HepG2 (cell line): ENCODE results near the gene PPP1R18. TPM values are rescaled to one million over a fixed set of nuclear protein-coding genes. Genes with fewer than 3 reads are reported as not detected.

Experiments
- FLYWCH1 ChIP-seq: sonication (generic); formaldehyde crosslinking; IDR thresholded peaks from 2 replicates; pipeline ENCODE4 v1.8.1; 2023; ENCODE audit warnings: mild to moderate bottlenecking, missing genetic modification reagents
- GABPB1 ChIP-seq: IDR thresholded peaks from 2 replicates; pipeline ENCODE4 v1.6.1; 2016; ENCODE audit warnings: mild to moderate bottlenecking, missing genetic modification reagents, moderate library complexity, missing compliant biosample characterization
- HNRNPH1 ChIP-seq: fragments of 200-400 bp; formaldehyde crosslinking; optimal IDR thresholded peaks from 2 replicates; pipeline ENCODE3; 2017; ENCODE audit warnings: mild to moderate bottlenecking, low read depth, low read length
- MEIS1 ChIP-seq: sonication (generic); formaldehyde crosslinking; IDR thresholded peaks from 2 replicates; pipeline ENCODE4 v1.9.0; 2021; ENCODE audit warnings: mild to moderate bottlenecking, missing genetic modification reagents, moderate library complexity, borderline replicate concordance
- REL ChIP-seq: sonication (generic); formaldehyde crosslinking; conservative IDR thresholded peaks from 2 replicates; pipeline ENCODE4 v1.8.0; 2022; ENCODE audit warnings: mild to moderate bottlenecking, missing genetic modification reagents, moderate library complexity
- TRIM24 ChIP-seq: sonication (generic); formaldehyde crosslinking; IDR thresholded peaks from 2 replicates; pipeline ENCODE4 v1.8.0; 2022; ENCODE audit warnings: mild to moderate bottlenecking, missing genetic modification reagents
- ZFP90 ChIP-seq: sonication (generic); formaldehyde crosslinking; IDR thresholded peaks from 2 replicates; pipeline ENCODE4 v1.8.0; 2022; ENCODE audit warnings: missing genetic modification reagents, mild to moderate bottlenecking, inconsistent platforms, borderline replicate concordance
- ZNF263 ChIP-seq: sonication (generic); formaldehyde crosslinking; IDR thresholded peaks from 2 replicates; pipeline ENCODE4 v1.4.0; 2020; ENCODE audit warnings: missing genetic modification reagents
- ZNF547 ChIP-seq: sonication (generic); formaldehyde crosslinking; IDR thresholded peaks from 2 replicates; pipeline ENCODE4 v1.5.1; 2020; ENCODE audit warnings: mild to moderate bottlenecking, missing genetic modification reagents
- ZNF670 ChIP-seq: sonication (generic); formaldehyde crosslinking; IDR thresholded peaks from 2 replicates; pipeline ENCODE4 v1.8.0; 2022; ENCODE audit warnings: mild to moderate bottlenecking, missing genetic modification reagents, borderline replicate concordance
- ZNF761 ChIP-seq: sonication (generic); formaldehyde crosslinking; conservative IDR thresholded peaks from 2 replicates; pipeline ENCODE4 v1.4.0; 2020; ENCODE audit warnings: mild to moderate bottlenecking, missing genetic modification reagents
- ZSCAN30 ChIP-seq: sonication (generic); formaldehyde crosslinking; IDR thresholded peaks from 2 replicates; pipeline ENCODE4 v1.5.0; 2020; ENCODE audit warnings: mild to moderate bottlenecking, missing genetic modification reagents
- polyA plus RNA-seq, 8 experiments: library from polyadenylated mRNA; depleted of rRNA in 3 of 8; stranded (reverse) in 7 of 8; unstranded in 1 of 8; fragments of >200 nt; fragmentation: Illumina TruSeq in 4 of 8; extraction: Trizol in 4 of 8; gene quantifications; 2 replicates each; pipeline versions ENCODE4 v1.2.1 to v1.2.3, GENCODE V29; 2011 to 2016; ENCODE audit warnings: low read depth in 4 of 8, missing spikeins in 1 of 8, mixed read lengths in 1 of 8; ENCODE audit not compliant: insufficient read depth in 1 of 8
- total RNA-seq, 5 experiments: library from RNA; depleted of rRNA; stranded (reverse); fragments of >200 nt; fragmentation: Illumina TruSeq; extraction: Trizol; gene quantifications; 2 replicates each; pipeline ENCODE4 v1.2.3, GENCODE V29; 2016; ENCODE audit warnings: low read depth in 1 of 5
- TF ChIP-seq, protein P1 (sequence below): sonication (generic); formaldehyde crosslinking; IDR thresholded peaks from 2 replicates; pipeline ENCODE4 v1.5.1; 2020; ENCODE audit warnings: missing genetic modification reagents, mild to moderate bottlenecking, borderline replicate concordance
- TF ChIP-seq, protein P2 (sequence below), 2 experiments: sonication (generic) in 1 of 2; formaldehyde crosslinking in 1 of 2; IDR thresholded peaks; 2 replicates each; pipeline versions ENCODE4 v1.4.0 to v1.6.1; 2018 to 2020; ENCODE audit warnings: missing genetic modification reagents in 2 of 2, borderline replicate concordance in 1 of 2, low read depth in 1 of 2, mild to moderate bottlenecking in 1 of 2, missing biosample characterization in 1 of 2
- TF ChIP-seq, protein P3 (sequence below): sonication (generic); formaldehyde crosslinking; IDR thresholded peaks from 2 replicates; pipeline ENCODE4 v1.4.0; 2020; ENCODE audit warnings: missing genetic modification reagents, borderline replicate concordance
- TF ChIP-seq, protein P4 (sequence below): sonication (generic); formaldehyde crosslinking; conservative IDR thresholded peaks from 2 replicates; pipeline ENCODE4 v1.4.0; 2020; ENCODE audit warnings: missing genetic modification reagents
- TF ChIP-seq, protein P5 (sequence below): sonication (generic); formaldehyde crosslinking; IDR thresholded peaks from 2 replicates; pipeline ENCODE4 v1.5.1; 2020; ENCODE audit warnings: missing genetic modification reagents, mild to moderate bottlenecking, borderline replicate concordance

The PPP1R18 gene
- total and polyA plus RNA-seq, 2 of the 13 experiments (the other 11 are each of a cell fraction or from before 2014, with no cell fraction given): 4.9 to 9.2 TPM

DNA sequence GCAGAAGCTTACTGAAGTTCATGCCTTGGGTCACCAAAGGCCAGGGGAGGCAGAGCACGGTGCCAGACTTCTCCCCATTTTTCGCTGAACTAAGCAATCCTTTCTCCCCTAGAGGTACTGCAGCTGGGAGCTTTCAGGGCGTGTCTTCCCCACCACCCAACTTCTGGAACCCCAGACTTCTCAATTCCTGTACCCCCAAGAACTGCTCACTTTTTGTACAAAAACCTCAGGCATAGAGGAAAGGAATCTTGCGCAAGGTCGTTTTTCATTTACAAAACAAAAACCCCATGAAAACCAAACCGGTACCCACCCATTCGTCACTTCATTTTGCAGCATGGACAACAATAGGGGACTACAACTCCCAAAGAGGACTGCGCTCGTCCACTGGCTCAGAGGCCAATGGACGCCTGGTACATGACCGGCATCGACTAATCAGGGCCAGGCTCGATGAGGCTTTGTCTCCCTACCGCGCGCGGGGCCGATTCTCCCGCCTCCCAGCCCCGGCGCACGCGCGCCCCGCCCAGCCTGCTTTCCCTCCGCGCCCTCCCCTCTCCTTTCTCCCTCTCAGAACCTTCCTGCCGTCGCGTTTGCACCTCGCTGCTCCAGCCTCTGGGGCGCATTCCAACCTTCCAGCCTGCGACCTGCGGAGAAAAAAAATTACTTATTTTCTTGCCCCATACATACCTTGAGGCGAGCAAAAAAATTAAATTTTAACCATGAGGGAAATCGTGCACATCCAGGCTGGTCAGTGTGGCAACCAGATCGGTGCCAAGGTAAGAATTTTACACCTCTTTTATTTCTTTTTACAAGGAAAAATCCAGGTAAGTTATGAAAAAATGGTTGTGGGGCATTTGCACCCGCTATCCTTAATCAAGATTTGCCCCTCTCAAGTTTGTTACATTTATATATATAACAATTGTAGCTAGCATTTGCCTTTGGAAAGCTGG is 33.6 kb upstream of the PPP1R18 start, which contains the start of gene TUBB (continued):
- TF ChIP-seq, protein P1, sequence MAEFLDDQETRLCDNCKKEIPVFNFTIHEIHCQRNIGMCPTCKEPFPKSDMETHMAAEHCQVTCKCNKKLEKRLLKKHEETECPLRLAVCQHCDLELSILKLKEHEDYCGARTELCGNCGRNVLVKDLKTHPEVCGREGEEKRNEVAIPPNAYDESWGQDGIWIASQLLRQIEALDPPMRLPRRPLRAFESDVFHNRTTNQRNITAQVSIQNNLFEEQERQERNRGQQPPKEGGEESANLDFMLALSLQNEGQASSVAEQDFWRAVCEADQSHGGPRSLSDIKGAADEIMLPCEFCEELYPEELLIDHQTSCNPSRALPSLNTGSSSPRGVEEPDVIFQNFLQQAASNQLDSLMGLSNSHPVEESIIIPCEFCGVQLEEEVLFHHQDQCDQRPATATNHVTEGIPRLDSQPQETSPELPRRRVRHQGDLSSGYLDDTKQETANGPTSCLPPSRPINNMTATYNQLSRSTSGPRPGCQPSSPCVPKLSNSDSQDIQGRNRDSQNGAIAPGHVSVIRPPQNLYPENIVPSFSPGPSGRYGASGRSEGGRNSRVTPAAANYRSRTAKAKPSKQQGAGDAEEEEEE (CRISPR knock-in tag): no peak
- TF ChIP-seq, protein P2, sequence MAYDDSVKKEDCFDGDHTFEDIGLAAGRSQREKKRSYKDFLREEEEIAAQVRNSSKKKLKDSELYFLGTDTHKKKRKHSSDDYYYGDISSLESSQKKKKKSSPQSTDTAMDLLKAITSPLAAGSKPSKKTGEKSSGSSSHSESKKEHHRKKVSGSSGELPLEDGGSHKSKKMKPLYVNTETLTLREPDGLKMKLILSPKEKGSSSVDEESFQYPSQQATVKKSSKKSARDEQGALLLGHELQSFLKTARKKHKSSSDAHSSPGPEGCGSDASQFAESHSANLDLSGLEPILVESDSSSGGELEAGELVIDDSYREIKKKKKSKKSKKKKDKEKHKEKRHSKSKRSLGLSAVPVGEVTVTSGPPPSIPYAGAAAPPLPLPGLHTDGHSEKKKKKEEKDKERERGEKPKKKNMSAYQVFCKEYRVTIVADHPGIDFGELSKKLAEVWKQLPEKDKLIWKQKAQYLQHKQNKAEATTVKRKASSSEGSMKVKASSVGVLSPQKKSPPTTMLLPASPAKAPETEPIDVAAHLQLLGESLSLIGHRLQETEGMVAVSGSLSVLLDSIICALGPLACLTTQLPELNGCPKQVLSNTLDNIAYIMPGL (CRISPR knock-in tag; IDR thresholded peaks at IDR 0.05; ENCODE audit: borderline replicate concordance in 1 of 2, low read depth in 1 of 2): peak; percentile 58 to 74; a peak in 3 of 4 replicates
- TF ChIP-seq ZSCAN30 (CRISPR knock-in tag) (no peak), REL (CRISPR knock-in tag) (0 out of 2 replicates have a peak, but pooled peaks have one; percentile 52), ZFP90 (CRISPR knock-in tag) (peak; percentile 74; the same call in 1 of the 2 replicates), ZNF263 (CRISPR knock-in tag) (peak; percentile 38; the same call in 1 of the 2 replicates), ZNF761 (CRISPR knock-in tag) (no peak), ZNF547 (CRISPR knock-in tag) (no peak), FLYWCH1 (CRISPR knock-in tag) (no peak), TRIM24 (CRISPR knock-in tag) (no peak), MEIS1 (no peak; the same call in 1 of the 2 replicates), ZNF670 (CRISPR knock-in tag) (0 out of 2 replicates have a peak, but pooled peaks have one; percentile 20), HNRNPH1 (no peak), GABPB1 (CRISPR knock-in tag) (peak; percentile 85)
- TF ChIP-seq, protein P3, sequence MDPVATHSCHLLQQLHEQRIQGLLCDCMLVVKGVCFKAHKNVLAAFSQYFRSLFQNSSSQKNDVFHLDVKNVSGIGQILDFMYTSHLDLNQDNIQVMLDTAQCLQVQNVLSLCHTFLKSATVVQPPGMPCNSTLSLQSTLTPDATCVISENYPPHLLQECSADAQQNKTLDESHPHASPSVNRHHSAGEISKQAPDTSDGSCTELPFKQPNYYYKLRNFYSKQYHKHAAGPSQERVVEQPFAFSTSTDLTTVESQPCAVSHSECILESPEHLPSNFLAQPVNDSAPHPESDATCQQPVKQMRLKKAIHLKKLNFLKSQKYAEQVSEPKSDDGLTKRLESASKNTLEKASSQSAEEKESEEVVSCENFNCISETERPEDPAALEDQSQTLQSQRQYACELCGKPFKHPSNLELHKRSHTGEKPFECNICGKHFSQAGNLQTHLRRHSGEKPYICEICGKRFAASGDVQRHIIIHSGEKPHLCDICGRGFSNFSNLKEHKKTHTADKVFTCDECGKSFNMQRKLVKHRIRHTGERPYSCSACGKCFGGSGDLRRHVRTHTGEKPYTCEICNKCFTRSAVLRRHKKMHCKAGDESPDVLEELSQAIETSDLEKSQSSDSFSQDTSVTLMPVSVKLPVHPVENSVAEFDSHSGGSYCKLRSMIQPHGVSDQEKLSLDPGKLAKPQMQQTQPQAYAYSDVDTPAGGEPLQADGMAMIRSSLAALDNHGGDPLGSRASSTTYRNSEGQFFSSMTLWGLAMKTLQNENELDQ (CRISPR knock-in tag): no peak
- TF ChIP-seq, protein P4, sequence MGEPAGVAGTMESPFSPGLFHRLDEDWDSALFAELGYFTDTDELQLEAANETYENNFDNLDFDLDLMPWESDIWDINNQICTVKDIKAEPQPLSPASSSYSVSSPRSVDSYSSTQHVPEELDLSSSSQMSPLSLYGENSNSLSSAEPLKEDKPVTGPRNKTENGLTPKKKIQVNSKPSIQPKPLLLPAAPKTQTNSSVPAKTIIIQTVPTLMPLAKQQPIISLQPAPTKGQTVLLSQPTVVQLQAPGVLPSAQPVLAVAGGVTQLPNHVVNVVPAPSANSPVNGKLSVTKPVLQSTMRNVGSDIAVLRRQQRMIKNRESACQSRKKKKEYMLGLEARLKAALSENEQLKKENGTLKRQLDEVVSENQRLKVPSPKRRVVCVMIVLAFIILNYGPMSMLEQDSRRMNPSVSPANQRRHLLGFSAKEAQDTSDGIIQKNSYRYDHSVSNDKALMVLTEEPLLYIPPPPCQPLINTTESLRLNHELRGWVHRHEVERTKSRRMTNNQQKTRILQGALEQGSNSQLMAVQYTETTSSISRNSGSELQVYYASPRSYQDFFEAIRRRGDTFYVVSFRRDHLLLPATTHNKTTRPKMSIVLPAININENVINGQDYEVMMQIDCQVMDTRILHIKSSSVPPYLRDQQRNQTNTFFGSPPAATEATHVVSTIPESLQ (CRISPR knock-in tag): no peak
- TF ChIP-seq, protein P5, sequence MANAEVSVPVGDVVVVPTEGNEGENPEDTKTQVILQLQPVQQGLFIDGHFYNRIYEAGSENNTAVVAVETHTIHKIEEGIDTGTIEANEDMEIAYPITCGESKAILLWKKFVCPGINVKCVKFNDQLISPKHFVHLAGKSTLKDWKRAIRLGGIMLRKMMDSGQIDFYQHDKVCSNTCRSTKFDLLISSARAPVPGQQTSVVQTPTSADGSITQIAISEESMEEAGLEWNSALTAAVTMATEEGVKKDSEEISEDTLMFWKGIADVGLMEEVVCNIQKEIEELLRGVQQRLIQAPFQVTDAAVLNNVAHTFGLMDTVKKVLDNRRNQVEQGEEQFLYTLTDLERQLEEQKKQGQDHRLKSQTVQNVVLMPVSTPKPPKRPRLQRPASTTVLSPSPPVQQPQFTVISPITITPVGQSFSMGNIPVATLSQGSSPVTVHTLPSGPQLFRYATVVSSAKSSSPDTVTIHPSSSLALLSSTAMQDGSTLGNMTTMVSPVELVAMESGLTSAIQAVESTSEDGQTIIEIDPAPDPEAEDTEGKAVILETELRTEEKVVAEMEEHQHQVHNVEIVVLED (CRISPR knock-in tag): peak; percentile 78; the same call in 1 of the 2 replicates
